PC-9 (cell line): ENCODE data around the gene KIF16B. TPM values are rescaled to one million over a fixed set of nuclear protein-coding genes. Genes with fewer than 3 reads are reported as not detected.

ENCODE experiments used
- BruUV-seq: library from RNA; stranded (reverse); fragments of 400-500 nt; replicated peaks from 2 replicates; lab custom pipeline; 2021; lab: Mats Ljungman, UMichigan
- CTCF ChIA-PET: fragments of 300-600 bp; sonication (Branson Sonifier 250); formaldehyde crosslinking; loops from one replicate; lab custom pipeline; 2022; ENCODE audit warnings: antibody characterized with exemption; lab: Charles Lee
- POLR2A ChIA-PET: fragments of 300-600 bp; sonication (Branson Sonifier 250); formaldehyde crosslinking; loops from one replicate; lab custom pipeline; 2022; ENCODE audit warnings: antibody characterized with exemption; ENCODE audit not compliant: unreplicated experiment; lab: Charles Lee
- DNase-seq, 2 experiments: peaks; one replicate each; pipeline versions ENCODE4 v3.0.0 to v3.0.0-alpha.2; 2015 to 2022; ENCODE audit warnings: mixed read lengths in 1 of 2
- H2AFZ ChIP-seq: fragments of 200-600 bp; sonication (generic); 2 replicates; pipeline ENCODE4 v1.8.1; 2017; ENCODE audit warnings: antibody characterized with exemption
- H3F3A ChIP-seq: fragments of 200-600 bp; sonication (generic); 2 replicates; pipeline ENCODE4 v1.8.1; 2017; ENCODE audit warnings: antibody characterized with exemption, mild to moderate bottlenecking, low read depth; ENCODE audit not compliant: insufficient read depth
- H3K27ac ChIP-seq: fragments of 200-600 bp; sonication (generic); 2 replicates; pipeline ENCODE4 v1.6.1; 2016; ENCODE audit warnings: mixed run types
- H3K27me3 ChIP-seq: fragments of 200-600 bp; sonication (generic); 2 replicates; pipeline ENCODE4 v1.6.1; 2016; ENCODE audit warnings: low read depth, mixed run types; ENCODE audit not compliant: insufficient read depth
- H3K36me3 ChIP-seq: fragments of 200-600 bp; sonication (generic); 2 replicates; pipeline ENCODE4 v1.6.1; 2016; ENCODE audit warnings: low read depth, mixed run types
- H3K4me1 ChIP-seq: fragments of 200-600 bp; sonication (generic); replicated peaks from 2 replicates; pipeline ENCODE4 v1.6.1; 2016; ENCODE audit warnings: mixed run types; ENCODE audit not compliant: insufficient read depth
- H3K4me2 ChIP-seq: fragments of 200-600 bp; sonication (generic); 2 replicates; pipeline ENCODE4 v1.6.1; 2017; ENCODE audit warnings: mixed run types
- H3K4me3 ChIP-seq: fragments of 200-600 bp; sonication (generic); 2 replicates; pipeline ENCODE4 v1.6.1; 2016; ENCODE audit warnings: mixed run types
- H3K79me2 ChIP-seq: fragments of 200-600 bp; sonication (generic); 2 replicates; pipeline ENCODE4 v1.6.1; 2017; ENCODE audit warnings: low read depth, mixed run types
- H3K9me2 ChIP-seq: fragments of 200-600 bp; sonication (generic); 2 replicates; pipeline ENCODE4 v1.8.1; 2017; ENCODE audit warnings: mild to moderate bottlenecking; ENCODE audit not compliant: insufficient read depth
- H3K9me3 ChIP-seq: fragments of 200-600 bp; sonication (generic); 2 replicates; pipeline ENCODE4 v1.8.1; 2016; ENCODE audit warnings: low read depth; ENCODE audit not compliant: insufficient read depth
- H4K20me1 ChIP-seq: fragments of 200-600 bp; sonication (generic); 2 replicates; pipeline ENCODE4 v1.8.1; 2017; ENCODE audit not compliant: insufficient read depth
- CTCF ChIP-seq: fragments of 200-600 bp; sonication (generic); conservative IDR thresholded peaks from 2 replicates; pipeline ENCODE4 v1.6.1; 2017; ENCODE audit warnings: mixed run types, antibody characterized with exemption, mild to moderate bottlenecking, moderate library complexity
- EZH2 ChIP-seq: fragments of 200-600 bp; sonication (generic); IDR thresholded peaks from 2 replicates; pipeline ENCODE4 v1.8.0; 2017; ENCODE audit warnings: antibody characterized with exemption, low read depth
- intact Hi-C: fragments of 100-400 bp; cut with micrococcal nuclease; formaldehyde crosslinking; loops from one replicate; pipeline ENCODE4 v1.10.0; 2022; ENCODE audit not compliant: unreplicated experiment
- total RNA-seq: library from RNA; stranded (reverse); gene quantifications from 2 replicates; pipeline ENCODE4 v1.2.3, GENCODE V29; 2021

The KIF16B gene
- total RNA-seq, 1 experiment from 2014 or later = 17.6 TPM

GRCh38 chr20:16580620-16581019 lies 7.4 kb upstream of the KIF16B start:
- no peaks in the 10 kb centered on the region; the same call in 1 of the 2 replicates for H3K9me2 ChIP-seq
- peak overlapping the region; percentile 15; the same call in 1 of the 2 replicates for H3K4me2 ChIP-seq
- H2AFZ ChIP-seq = no peak overlapping the region
- peaks cover 18% of the 10 kb centered on the region for H3K4me1 ChIP-seq
- CTCF ChIA-PET = no interaction called here
- peaks cover 16% of the 10 kb centered on the region; the same call in 1 of the 2 replicates for H3F3A ChIP-seq
- TF ChIP-seq CTCF (no peak), EZH2 (no peak)
- H3K4me3 ChIP-seq = no peak overlapping the region
- no peaks in the 10 kb centered on the region for H3K27me3 ChIP-seq
- intact Hi-C loops = no loop called here
- H4K20me1 ChIP-seq = no peaks in the 10 kb centered on the region
- no peaks in the 10 kb centered on the region for H3K36me3 ChIP-seq
- POLR2A ChIA-PET = no interaction called here
- no peaks in the 10 kb centered on the region for H3K9me3 ChIP-seq
- BruUV-seq = no TSS peak
- no peak overlapping the region for H3K27ac ChIP-seq
- no peak for DNase-seq
- no peaks in the 10 kb centered on the region for H3K79me2 ChIP-seq

- no peak overlapping the region for H3K27ac ChIP-seq
- TF ChIP-seq CTCF (no peak), EZH2 (no peak)
- H3K9me3 ChIP-seq = no peaks in the 10 kb centered on the region
- no peak overlapping the region for H2AFZ ChIP-seq
- no TSS peak for BruUV-seq
- H4K20me1 ChIP-seq = no peaks in the 10 kb centered on the region
- peaks cover 18% of the 10 kb centered on the region for H3K4me1 ChIP-seq
- CTCF ChIA-PET = no interaction called here
- POLR2A ChIA-PET = no interaction called here
- H3K4me3 ChIP-seq = no peak overlapping the region
- H3K9me2 ChIP-seq = no peaks in the 10 kb centered on the region; the same call in 1 of the 2 replicates
- intact Hi-C loops = no loop called here
- no peaks in the 10 kb centered on the region for H3K36me3 ChIP-seq
- peak overlapping the region; percentile 15 for H3K4me2 ChIP-seq
- peaks cover 20% of the 10 kb centered on the region; the same call in 1 of the 2 replicates for H3F3A ChIP-seq
- H3K27me3 ChIP-seq = no peaks in the 10 kb centered on the region
- DNase-seq = peak; percentile 25 to 85
- H3K79me2 ChIP-seq = no peaks in the 10 kb centered on the region
Observed at GRCh38 chr20:16580147-16580546, 6.9 kb upstream of the KIF16B start.

GRCh38 chr20:16576219-16576618 lies 3.0 kb upstream of the KIF16B start:
- Histone ChIP-seq H3K4me3 (no peak overlapping the region), H3K36me3 (no peaks in the 10 kb centered on the region), H4K20me1 (no peaks in the 10 kb centered on the region), H3K27ac (no peak overlapping the region), H3K9me3 (no peaks in the 10 kb centered on the region), H3F3A (peaks cover 22% of the 10 kb centered on the region; the same call in 1 of the 2 replicates), H2AFZ (no peak overlapping the region), H3K9me2 (no peaks in the 10 kb centered on the region), H3K4me1 (peaks cover 34% of the 10 kb centered on the region), H3K79me2 (peaks cover 12% of the 10 kb centered on the region; the same call in 1 of the 2 replicates), H3K4me2 (no peak overlapping the region), H3K27me3 (no peaks in the 10 kb centered on the region)
- BruUV-seq = no TSS peak
- POLR2A ChIA-PET = no interaction called here
- TF ChIP-seq CTCF = no peak
- TF ChIP-seq EZH2 = no peak
- DNase-seq = no peak
- intact Hi-C loops = no loop called here
- CTCF ChIA-PET = no interaction called here
